ENCODE measurements around the gene MYLK4. TPM values are rescaled to one million over a fixed set of nuclear protein-coding genes. Genes with fewer than 3 reads are reported as not detected.

Gene MYLK4
- total RNA-seq, 1 experiment from 2014 or later, result 0.60 TPM

- DNase-seq (ENCODE audit: low read depth), result no peak
Observed at GRCh38 chr6:2734488-2735166, 16.1 kb downstream of the MYLK4 start.

GRCh38 chr6:2733736-2734480, 16.8 kb downstream of the MYLK4 start:
- DNase-seq (ENCODE audit: low read depth), result no peak

- DNase-seq (ENCODE audit: low read depth), result no peak
Observed at GRCh38 chr6:2733324-2733723, 17.4 kb downstream of the MYLK4 start.

GRCh38 chr6:2732503-2733089, 18.1 kb downstream of the MYLK4 start:
- no peak for DNase-seq (ENCODE audit: low read depth)

GRCh38 chr6:2731281-2731909, 19.3 kb downstream of the MYLK4 start:
- no peak for DNase-seq (ENCODE audit: low read depth)

- DNase-seq (ENCODE audit: low read depth), result no peak
Observed at GRCh38 chr6:2730353-2731107, 20.2 kb downstream of the MYLK4 start.

GRCh38 chr6:2729921-2730320, 20.8 kb downstream of the MYLK4 start:
- no peak for DNase-seq (ENCODE audit: low read depth)

- peak; percentile 58 for DNase-seq (ENCODE audit: low read depth)
Observed at GRCh38 chr6:2725999-2726567, 24.6 kb downstream of the MYLK4 start.

- no peak for DNase-seq (ENCODE audit: low read depth)
Observed at GRCh38 chr6:2725364-2725988, 25.2 kb downstream of the MYLK4 start.

GRCh38 chr6:2721219-2721618, 29.5 kb downstream of the MYLK4 start:
- no peak for DNase-seq (ENCODE audit: low read depth)

GRCh38 chr6:2719093-2719455, 31.6 kb downstream of the MYLK4 start:
- no peak for DNase-seq (ENCODE audit: low read depth)

GRCh38 chr6:2718334-2719092, 32.2 kb downstream of the MYLK4 start:
- no peak for DNase-seq (ENCODE audit: low read depth)

- no peak for DNase-seq (ENCODE audit: low read depth)
Observed at GRCh38 chr6:2716936-2717700, 33.6 kb downstream of the MYLK4 start.

- DNase-seq (ENCODE audit: low read depth), result no peak
Observed at GRCh38 chr6:2715737-2716136, 35.0 kb downstream of the MYLK4 start.

GRCh38 chr6:2714111-2714895, 36.4 kb downstream of the MYLK4 start:
- peak; percentile 92 for DNase-seq (ENCODE audit: low read depth)

- no peak for DNase-seq (ENCODE audit: low read depth)
Observed at GRCh38 chr6:2713473-2714110, 37.1 kb downstream of the MYLK4 start.

- no peak for DNase-seq (ENCODE audit: low read depth)
Observed at GRCh38 chr6:2712102-2712501, 38.6 kb downstream of the MYLK4 start.

GRCh38 chr6:2710412-2710811, 40.3 kb downstream of the MYLK4 start:
- no peak for DNase-seq (ENCODE audit: low read depth)

Measured in RPMI7951 (cell line).